Activated naive CD4-positive, alpha-beta T cell treated with anti-CD3 and anti-CD28 coated beads, Interleukin-2, amount 50 U/mL, for 24 hours (primary cell): ENCODE data around the gene ADGRD1.

Experiments
- H3K27ac Mint-ChIP-seq: one replicate; pipeline ENCODE4 v1.8.0; 2021; ENCODE audit warnings: mild to moderate bottlenecking, mixed read lengths
- H3K27me3 Mint-ChIP-seq: one replicate; pipeline ENCODE4 v1.8.0; 2021; ENCODE audit warnings: mixed read lengths
- H3K36me3 Mint-ChIP-seq: one replicate; pipeline ENCODE4 v1.8.0; 2021; ENCODE audit warnings: mixed read lengths
- H3K4me1 Mint-ChIP-seq: one replicate; pipeline ENCODE4 v1.8.0; 2021; ENCODE audit warnings: mixed read lengths
- H3K4me3 Mint-ChIP-seq: one replicate; pipeline ENCODE4 v1.8.0; 2021; ENCODE audit warnings: mild to moderate bottlenecking, mixed read lengths
- H3K9me3 Mint-ChIP-seq: one replicate; pipeline ENCODE4 v1.8.0; 2021; ENCODE audit warnings: mixed read lengths

ADGRD1 gene

GRCh38 chr12:131189781-131190180, 236.1 kb downstream of the ADGRD1 start:
- no peaks in the 10 kb centered on the region for H3K9me3 Mint-ChIP-seq
- H3K4me1 Mint-ChIP-seq, result no peaks in the 10 kb centered on the region
- peaks cover 1% of the 10 kb centered on the region for H3K27me3 Mint-ChIP-seq
- H3K4me3 Mint-ChIP-seq, result no peak overlapping the region
- H3K27ac Mint-ChIP-seq, result no peak overlapping the region
- no peaks in the 10 kb centered on the region for H3K36me3 Mint-ChIP-seq

GRCh38 chr12:131190965-131191364, 237.3 kb downstream of the ADGRD1 start:
- Mint-ChIP-seq H3K36me3 (no peaks in the 10 kb centered on the region), H3K27ac (no peak overlapping the region), H3K27me3 (no peaks in the 10 kb centered on the region), H3K4me1 (no peaks in the 10 kb centered on the region), H3K4me3 (no peak overlapping the region), H3K9me3 (no peaks in the 10 kb centered on the region)
